Esophagus squamous epithelium (tissue), 5 donors: ENCODE results near the gene ZSCAN31. TPM values are rescaled to one million over a fixed set of nuclear protein-coding genes. Genes with fewer than 3 reads are reported as not detected.

Experiments
- DNase-seq: peaks from one replicate; lab custom pipeline; 2025; lab: John Stamatoyannopoulos, UW
- H3K27ac ChIP-seq, 4 donors: fragments of 200-600 bp; sonication (generic); one replicate each; pipeline ENCODE4 v1.5.1; 2016 to 2019; ENCODE audit warnings: mild to moderate bottlenecking in 1 of 4
- H3K27me3 ChIP-seq, 4 donors: fragments of 200-600 bp; sonication (generic); 1 replicate in 3 of 4; 2 replicates in 1 of 4; pipeline versions ENCODE4 v1.5.1 to v1.6.0; 2017 to 2021; ENCODE audit warnings: antibody characterized with exemption in 1 of 4
- H3K36me3 ChIP-seq, 3 donors: fragments of 200-600 bp; sonication (generic); one replicate each; pipeline ENCODE4 v1.5.1; 2016 to 2019
- H3K4me1 ChIP-seq, 3 donors: fragments of 200-600 bp; sonication (generic); one replicate each; pipeline ENCODE4 v1.5.1; 2017 to 2019
- H3K4me3 ChIP-seq, 4 donors: fragments of 200-600 bp; sonication (generic); 1 replicate in 3 of 4; 2 replicates in 1 of 4; pipeline ENCODE4 v1.5.1; 2016 to 2019; ENCODE audit warnings: mild to moderate bottlenecking in 2 of 4, moderate library complexity in 1 of 4
- H3K9me3 ChIP-seq, 3 donors: fragments of 200-600 bp; sonication (generic); one replicate each; pipeline ENCODE4 v1.5.1; 2016 to 2019
- POLR2A ChIP-seq, 4 donors: fragments of 450-650 bp; IDR thresholded peaks; one replicate each; pipeline ENCODE4 v1.6.1; 2017; ENCODE audit warnings: antibody characterized with exemption in 4 of 4, mild to moderate bottlenecking in 4 of 4, moderate library complexity in 3 of 4
- WGBS, 2 donors: methylation state at CpG; one replicate each; pipeline ENCODE4 v1.1.5; 2018; 5-methylcytosine and 5-hydroxymethylcytosine counted together
- intact Hi-C: fragments of 100-400 bp; cut with DNase I; formaldehyde crosslinking; loops from one replicate; pipeline ENCODE4 v1.15.0; 2022
- small RNA-seq, 4 donors: library from RNA; depleted of rRNA; stranded (forward); fragments of <200 nt; gene quantifications; one replicate each; pipeline ENCODE3, GENCODE V24; 2016
- total RNA-seq, 4 donors: library from RNA; depleted of rRNA; stranded (reverse); fragments of >200 nt; gene quantifications; one replicate each; pipeline ENCODE4 v1.1.0, GENCODE V29; 2016
- TF ChIP-seq, protein P1 (sequence below), 6 experiments: fragments of 450-650 bp in 4 of 6; fragments of 200-600 bp in 2 of 6; sonication (generic) in 2 of 6; IDR thresholded peaks; one replicate each; pipeline ENCODE4 v1.5.1; 2016 to 2019; ENCODE audit warnings: antibody characterized with exemption in 6 of 6, mild to moderate bottlenecking in 4 of 6, moderate library complexity in 4 of 6
- donor health status: DM: yes; HTN: yes; CAD: no.

ZSCAN31 gene
- total RNA-seq, 4 donors from 2014 or later = 11.6 to 59.9 (median 19.4) TPM

DNA sequence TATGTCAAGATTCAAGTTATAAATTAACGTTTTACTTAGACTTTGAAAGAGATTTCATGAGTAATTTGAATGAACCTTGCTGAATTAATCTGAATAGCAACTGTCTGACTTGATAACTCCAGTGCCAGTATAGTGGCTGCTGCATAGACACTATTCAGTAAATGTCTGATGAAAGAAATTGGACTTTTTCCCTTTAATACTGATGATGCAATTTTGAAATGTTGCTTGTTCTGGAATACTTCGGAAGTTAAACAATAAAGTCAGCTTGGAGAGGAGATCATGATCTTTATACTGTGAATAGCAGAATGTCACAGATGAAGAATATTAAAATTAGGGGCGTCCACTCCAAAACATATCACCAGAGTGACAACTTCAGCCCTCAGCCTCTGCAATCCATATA, 58.2 kb downstream of the ZSCAN31 start:
- 66 to 77% methylated on average over 3 of the region's 3 CpGs for WGBS, 2 donors
- intact Hi-C loops = no loop called here

DNA sequence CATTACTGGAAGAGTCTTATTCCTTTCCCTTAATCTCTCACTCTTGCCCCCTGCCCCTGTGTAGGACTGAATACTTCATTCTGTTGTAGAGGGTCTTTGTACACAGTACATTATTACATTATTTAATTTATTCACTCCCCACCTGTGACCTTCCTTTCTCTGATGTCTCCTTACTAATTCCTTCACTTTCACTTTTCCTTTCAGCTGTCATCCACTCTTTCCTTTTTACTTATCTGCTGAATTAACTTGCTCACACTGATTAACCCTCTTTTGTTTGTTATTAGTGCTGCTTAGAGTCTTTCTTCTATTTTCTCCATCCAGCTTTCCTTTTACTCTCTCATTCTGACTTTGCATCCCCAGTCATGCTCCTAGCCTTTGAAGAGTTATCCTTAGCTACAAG, 61.1 kb downstream of the ZSCAN31 start:
- Histone ChIP-seq H3K4me3 (no peak overlapping the region), H3K4me1 (no peaks in the 10 kb centered on the region), H3K36me3 (peaks cover 0 to 68% (median 12%) of the 10 kb centered on the region in 3 donors), H3K9me3 (no peaks in the 10 kb centered on the region), H3K27ac (no peak overlapping the region), H3K27me3 (no peaks in the 10 kb centered on the region)
- TF ChIP-seq POLR2A (IDR thresholded peaks at IDR 0.05) = no peak
- TF ChIP-seq, protein P1, sequence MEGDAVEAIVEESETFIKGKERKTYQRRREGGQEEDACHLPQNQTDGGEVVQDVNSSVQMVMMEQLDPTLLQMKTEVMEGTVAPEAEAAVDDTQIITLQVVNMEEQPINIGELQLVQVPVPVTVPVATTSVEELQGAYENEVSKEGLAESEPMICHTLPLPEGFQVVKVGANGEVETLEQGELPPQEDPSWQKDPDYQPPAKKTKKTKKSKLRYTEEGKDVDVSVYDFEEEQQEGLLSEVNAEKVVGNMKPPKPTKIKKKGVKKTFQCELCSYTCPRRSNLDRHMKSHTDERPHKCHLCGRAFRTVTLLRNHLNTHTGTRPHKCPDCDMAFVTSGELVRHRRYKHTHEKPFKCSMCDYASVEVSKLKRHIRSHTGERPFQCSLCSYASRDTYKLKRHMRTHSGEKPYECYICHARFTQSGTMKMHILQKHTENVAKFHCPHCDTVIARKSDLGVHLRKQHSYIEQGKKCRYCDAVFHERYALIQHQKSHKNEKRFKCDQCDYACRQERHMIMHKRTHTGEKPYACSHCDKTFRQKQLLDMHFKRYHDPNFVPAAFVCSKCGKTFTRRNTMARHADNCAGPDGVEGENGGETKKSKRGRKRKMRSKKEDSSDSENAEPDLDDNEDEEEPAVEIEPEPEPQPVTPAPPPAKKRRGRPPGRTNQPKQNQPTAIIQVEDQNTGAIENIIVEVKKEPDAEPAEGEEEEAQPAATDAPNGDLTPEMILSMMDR (IDR thresholded peaks at IDR 0.05) = no peak
- DNase-seq = no peak
- intact Hi-C loops = no loop called here

More for the DNA sequence above, 58.2 kb downstream of the ZSCAN31 start:
- no peak for TF ChIP-seq POLR2A (IDR thresholded peaks at IDR 0.05)
- TF ChIP-seq, protein P1 (IDR thresholded peaks at IDR 0.05) = no peak
- peaks cover 0 to 52% (median 12%) of the 10 kb centered on the region in 3 donors for H3K36me3 ChIP-seq
- no peaks in the 10 kb centered on the region for H3K27me3 ChIP-seq
- peaks cover 0 to 19% (median 0%) of the 10 kb centered on the region in 3 donors for H3K4me1 ChIP-seq
- H3K4me3 ChIP-seq = no peak overlapping the region
- H3K9me3 ChIP-seq = no peaks in the 10 kb centered on the region
- no peak for DNase-seq
- H3K27ac ChIP-seq = no peak overlapping the region

Small RNA genes within 50 kb of the gene (small RNA-seq; reads per million reads assigned to genes)
- 0 reads per million in 4 donors for gene AL021997.1
- 0 reads per million in 4 donors for gene AL021997.2

Other genes starting within 250 kb of the ZSCAN31 start
- gene ZSCAN16, start 211.5 kb downstream of the ZSCAN31 start, total RNA-seq = 1 to 10 TPM; 2.8 to 4.4 (median 3.6) TPM
- 10 to 100 TPM in 1 of 4 donors, 1 to 10 TPM in 3; 2.2 to 17.5 (median 5.9) TPM for gene ZKSCAN8, start 194.3 kb downstream of the ZSCAN31 start, total RNA-seq
- 10 to 100 TPM in 1 of 4 donors, 1 to 10 TPM in 2, under 1 TPM in 1; 0.95 to 11.3 (median 3.4) TPM for gene ZSCAN9, start 110.9 kb downstream of the ZSCAN31 start, total RNA-seq
- 1 to 10 TPM; 2.4 to 5.3 (median 3.3) TPM for gene ZKSCAN4, start 83.9 kb downstream of the ZSCAN31 start, total RNA-seq
- 1 to 10 TPM in 1 of 4 donors, under 1 TPM in 2, not detected in 1; 0.22 to 1.5 (median 0.70) TPM for gene NKAPL, start 76.9 kb downstream of the ZSCAN31 start, total RNA-seq
- gene ZSCAN26, start 69.0 kb downstream of the ZSCAN31 start, total RNA-seq = 10 to 100 TPM in 1 of 4 donors, 1 to 10 TPM in 3; 2.1 to 17.0 (median 3.4) TPM
- gene PGBD1, start 54.6 kb downstream of the ZSCAN31 start, total RNA-seq = 1 to 10 TPM in 2 of 4 donors, under 1 TPM in 2; 0.61 to 3.1 (median 1.3) TPM
- gene ZKSCAN3, start 13.8 kb upstream of the ZSCAN31 start, total RNA-seq = 1 to 10 TPM; 1.1 to 2.9 (median 2.1) TPM
- gene ZSCAN12, start 63.6 kb upstream of the ZSCAN31 start, total RNA-seq = 1 to 10 TPM; 1.3 to 4.0 (median 2.2) TPM
- gene ZSCAN23, start 107.3 kb upstream of the ZSCAN31 start, total RNA-seq = 1 to 10 TPM in 2 of 4 donors, under 1 TPM in 2; 0.35 to 1.1 (median 0.84) TPM
- gene GPX6, start 179.6 kb upstream of the ZSCAN31 start, total RNA-seq = not detected
- not detected for gene GPX5, start 189.7 kb upstream of the ZSCAN31 start, total RNA-seq